Cerebellar cortex (tissue), 1 donor: ENCODE results near the gene ACER2.

Experiments
- DNase-seq: peaks from one replicate; pipeline ENCODE4 v3.0.0-alpha.2; 2015; ENCODE audit warnings: low spot score

The ACER2 gene

DNA sequence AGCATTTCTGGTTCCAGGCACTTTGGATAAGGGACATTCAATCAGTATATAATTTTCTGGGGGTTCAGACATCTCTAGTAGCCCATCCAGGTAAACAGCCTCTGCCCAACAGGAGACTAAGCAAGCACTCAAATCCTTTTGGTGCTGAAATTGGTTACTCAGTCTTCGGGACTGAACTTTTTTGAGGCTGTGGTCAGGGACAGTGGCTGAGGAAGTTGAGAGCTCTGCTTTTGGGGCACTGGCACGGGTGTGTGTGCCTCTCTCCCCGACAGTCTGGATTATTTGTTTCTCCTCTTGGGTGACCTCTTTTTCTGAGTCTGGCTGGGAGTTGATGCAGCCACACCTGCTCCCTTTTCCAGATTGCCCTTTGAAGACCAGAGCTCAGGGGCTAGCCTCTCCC lies 47.6 kb downstream of the ACER2 start:
- peak; percentile 20 for DNase-seq

DNA sequence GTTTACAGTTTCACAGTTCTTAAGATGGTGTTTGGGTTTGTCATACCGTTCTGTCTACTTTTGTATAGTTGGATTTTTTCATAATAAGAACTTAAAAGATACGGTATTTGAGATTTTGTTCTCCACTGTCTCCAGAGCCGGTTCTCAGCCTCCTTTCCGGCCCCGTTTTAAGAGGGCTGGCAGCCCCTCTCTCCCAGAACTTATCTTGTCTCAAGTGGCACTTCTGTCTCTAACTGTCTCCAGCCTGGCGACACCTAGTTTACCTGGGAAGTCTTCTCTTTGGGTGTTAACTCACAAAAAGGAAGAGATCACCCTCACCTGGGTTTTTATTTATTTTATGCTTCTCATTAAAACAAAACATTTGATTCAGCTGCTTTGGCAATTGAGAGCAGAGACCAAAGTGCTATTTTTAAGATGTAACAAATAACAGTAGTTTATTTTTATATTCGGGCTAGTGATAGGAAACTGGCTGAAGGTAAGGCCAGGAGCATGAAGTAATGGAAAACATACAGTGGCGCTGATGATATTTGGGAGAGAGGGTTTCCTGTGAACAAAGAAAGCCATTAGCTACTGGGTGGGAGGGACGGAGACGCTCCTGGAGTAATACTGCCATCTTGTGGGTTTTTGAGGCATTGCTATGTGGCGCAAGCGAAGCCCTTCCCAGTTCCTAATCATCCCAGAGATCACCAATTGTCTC lies 48.3 kb downstream of the ACER2 start:
- peak; percentile 89 for DNase-seq

DNA sequence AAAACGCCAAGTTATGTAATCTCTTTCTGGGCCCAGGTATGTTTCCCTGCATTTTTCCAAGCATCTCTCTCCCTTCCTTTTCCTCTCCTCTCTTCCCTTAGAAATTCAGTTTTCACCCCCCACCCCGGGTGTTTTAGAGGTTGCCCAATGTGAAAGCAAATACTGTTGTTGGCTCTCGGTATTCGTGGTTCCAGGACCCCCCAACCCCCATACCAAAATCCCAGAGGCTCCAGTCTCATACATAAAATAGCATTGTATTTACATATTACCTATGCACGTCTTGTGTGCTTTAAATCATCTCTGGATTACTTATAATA lies 48.8 kb downstream of the ACER2 start:
- DNase-seq: no peak

DNA sequence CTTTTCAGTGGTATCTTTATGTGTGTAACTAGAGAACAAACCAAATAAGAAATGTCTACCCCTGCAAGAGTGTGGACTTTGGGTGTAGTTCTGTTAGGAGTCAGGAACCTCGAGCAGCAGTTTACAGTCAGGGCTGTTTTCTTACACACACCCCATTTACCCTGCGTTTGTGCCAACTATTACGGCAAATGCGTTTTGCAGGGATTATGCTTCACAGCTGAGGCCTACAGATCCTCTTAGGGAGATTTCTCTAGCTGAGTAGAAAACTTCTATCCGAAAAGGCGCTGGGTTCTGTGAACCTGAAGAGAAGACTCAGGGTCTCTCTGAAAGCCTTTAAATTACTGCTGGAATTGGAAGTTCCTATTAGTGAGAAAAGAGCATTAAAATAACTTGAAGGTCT lies 51.4 kb downstream of the ACER2 start:
- DNase-seq: no peak

DNA sequence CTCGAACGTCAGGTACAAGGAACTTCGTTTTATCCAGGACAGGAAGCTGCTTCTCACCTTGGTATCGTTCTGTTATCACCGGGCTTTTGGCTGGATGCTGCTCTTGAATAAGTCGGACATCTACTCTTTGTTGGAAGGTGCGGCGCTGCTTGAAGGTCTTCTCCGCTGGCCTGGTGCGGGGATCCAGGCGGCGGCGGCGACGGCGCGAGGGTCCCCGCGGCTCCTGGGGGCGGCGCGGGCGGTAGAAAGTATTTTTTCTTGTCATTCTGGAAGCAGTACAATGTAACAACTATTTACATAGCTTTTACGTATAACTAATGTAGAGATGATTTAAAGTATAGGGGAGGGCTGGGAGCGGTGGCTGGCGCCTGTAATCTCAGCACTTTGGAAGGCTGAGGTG lies 52.3 kb downstream of the ACER2 start:
- no peak for DNase-seq

DNA sequence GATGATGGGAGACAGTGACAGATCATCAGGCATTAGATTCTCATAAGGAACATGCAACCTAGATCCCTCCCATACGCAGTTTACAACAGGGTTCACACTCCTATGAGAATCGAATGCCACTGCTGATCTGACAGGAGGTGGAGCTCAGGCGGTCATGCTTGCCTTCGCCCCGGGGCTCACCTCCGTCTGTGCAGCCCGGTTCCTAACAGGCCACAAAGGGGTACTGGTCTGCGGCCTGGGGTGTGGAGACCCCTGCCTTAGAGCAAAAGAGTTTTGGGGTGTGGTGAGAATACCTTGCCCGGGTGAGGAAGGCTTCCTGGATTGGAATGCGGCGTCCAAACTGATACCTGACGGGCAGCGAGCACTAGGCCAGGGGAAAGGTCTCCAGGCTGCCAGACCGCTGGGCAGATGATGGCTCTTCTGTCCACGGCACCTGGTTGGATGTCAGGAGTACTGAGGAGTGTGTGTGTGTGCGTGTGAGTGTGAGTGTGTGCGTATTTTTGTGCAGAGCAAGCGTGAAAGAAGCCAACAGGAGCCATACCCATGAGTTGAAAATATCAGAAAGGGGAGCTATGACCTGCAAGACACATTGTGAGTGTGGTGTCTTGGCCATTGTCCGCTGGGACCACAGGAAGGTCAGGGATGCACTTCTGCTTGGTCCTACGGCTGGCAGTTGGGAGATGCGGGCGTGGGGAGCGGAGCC lies 55.4 kb downstream of the ACER2 start:
- DNase-seq: no peak

DNA sequence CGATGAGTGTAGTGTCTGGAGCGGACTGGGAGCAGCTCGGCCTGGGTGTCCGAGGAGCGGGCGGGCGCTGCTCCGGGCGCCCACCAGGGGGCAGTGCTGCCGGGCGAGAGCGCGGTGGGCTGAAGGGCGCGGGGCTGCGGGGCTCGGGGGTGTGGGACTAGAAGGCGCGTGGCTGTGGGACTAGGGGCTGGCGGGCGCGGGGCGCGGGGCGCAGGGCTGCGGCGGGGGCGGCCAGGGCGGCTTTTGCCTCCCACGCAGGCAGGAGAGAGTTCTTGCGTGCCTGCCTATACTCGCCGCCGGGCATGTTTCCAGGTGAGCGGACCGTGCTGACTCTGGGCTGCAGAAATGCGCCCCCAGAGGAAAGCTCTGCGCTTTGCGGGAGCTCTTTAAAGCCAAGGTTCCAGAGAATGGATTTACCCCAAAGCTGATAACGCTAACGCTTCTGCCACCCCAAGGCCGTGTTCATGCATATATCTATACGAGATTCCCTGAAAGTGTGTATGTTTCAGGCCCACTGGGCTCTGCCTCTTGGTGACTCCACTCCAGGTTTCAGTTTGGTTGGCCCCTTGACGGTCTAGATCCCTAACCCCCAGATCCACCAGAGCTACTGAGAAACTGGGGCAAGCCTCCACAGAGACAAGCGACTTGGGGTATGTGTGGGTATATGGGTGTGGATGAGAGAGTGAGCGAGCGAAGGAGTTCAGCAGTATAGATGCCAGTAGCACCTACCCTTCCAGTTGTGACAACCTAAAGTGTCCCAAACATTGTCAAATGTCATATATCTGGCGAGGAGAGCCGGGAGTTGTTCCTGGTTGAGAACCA lies 56.2 kb downstream of the ACER2 start:
- peak; percentile 77 for DNase-seq

DNA sequence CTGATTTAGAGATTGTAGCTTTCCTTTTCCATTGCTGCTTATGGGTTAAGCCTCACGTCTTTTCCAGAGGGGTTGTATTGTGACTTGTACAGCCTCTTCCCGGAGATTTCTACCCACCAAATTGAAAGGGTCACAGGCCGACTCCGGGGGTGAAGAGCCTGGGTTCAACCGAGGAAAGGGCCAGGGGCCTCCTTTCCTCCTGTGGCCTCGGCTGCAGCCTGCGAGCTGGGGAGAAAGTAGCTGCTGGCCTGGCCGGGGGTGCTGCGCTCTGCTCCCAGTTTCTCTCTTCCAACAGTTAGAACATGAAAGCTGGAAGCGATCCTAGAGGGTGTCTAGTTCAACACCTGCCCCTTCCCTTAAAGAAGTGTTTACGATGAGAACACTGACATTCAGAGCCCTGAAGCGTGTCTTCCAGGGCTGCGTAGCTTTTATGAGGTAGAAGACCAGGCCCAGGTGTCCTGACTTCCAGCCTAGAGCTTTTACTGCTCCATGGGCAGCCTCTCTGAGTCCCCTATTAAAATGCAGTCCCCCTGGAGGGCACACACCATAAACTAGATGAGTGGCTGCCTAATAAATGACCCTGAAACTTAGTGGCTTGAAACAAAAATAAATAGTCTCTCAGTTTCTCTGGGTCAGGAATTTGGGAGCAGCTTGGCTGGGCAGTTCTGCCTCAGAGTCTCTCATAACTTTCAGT lies 56.9 kb downstream of the ACER2 start:
- DNase-seq: no peak

DNA sequence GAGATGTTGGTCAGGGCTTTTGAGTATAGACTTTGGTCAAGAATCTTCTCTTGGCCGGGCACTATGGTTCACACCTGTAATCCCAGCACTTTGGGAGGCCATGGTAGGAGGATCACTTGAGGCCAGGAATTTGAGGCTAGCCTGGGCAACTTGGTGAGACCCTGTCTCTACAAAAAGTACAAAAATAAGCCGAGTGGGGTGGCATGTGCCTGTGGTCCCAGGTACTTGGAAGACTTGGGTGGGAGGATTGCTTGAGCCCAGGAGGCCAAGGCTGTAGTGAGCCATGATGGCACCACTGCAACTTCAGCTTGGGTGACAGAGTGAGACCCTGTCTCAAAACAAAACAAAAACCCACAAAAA lies 57.5 kb downstream of the ACER2 start:
- DNase-seq: no peak

DNA sequence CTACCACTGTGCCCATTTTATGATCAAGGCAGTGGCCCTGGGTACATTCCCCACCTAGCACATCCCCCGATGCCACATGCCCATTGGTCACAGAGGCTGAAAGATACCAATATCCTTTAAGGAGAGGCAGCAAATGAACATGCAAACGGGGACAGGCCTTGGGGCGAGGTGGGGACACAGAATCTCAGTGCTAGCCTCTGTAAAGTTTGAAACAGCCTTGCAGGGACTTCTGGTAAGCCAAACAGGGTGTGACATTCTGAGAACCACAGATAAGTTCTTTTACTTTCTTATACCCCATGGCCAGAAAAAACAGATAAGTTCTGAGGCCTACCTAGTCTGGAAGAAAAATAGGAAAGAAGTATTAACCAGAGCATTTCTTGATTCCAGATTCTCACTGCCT lies 60.5 kb downstream of the ACER2 start:
- DNase-seq: no peak

DNA sequence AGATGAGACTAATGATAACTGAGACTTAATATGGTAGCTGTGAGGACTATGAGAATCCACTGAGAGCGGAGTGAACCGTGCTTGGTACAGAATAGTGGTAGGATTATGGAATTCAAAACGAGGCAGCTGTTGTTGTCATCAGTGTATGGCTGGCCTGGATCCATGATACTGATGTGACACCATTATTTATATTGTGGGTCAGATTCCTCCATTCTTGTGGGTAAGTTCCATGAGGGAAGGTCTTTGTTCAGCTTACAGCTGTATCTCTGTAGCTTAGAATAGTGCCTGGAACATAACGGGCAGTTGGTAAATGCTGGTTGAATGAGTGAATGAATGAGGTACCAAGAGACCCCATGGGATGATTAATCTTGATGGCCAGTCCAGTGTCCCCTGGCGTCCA lies 61.8 kb downstream of the ACER2 start:
- no peak for DNase-seq

DNA sequence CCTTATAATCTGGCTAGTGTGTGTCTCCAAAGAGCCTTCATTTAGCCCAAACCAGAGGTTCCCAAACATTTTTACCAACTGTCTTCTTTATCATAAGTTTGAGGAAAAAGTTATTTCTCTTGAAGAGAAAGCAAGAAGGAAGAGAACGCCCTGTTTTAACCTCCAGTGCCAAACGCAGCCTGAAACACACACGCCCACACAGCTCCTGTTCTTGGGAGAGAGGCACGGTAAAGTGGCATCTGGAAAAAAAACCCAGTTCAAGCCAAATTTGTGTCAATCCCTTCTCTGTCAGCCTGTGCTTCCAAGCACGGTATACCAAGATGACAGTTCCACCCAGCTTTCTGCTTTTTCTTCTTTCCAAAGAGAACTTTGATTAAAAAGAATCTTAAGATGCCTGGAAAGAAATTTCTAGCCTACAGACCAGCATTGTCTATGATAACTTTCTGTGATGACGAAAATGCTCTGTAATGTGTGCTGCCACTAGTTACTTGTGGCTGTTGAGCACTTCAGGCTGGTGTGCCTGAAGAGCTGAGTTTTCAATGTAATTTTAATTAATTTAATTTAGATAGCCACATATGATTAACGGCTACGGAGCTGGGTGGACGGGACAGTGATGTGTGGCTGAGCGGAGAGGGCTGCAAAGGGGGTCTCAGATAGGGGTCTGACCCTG lies 62.3 kb downstream of the ACER2 start:
- DNase-seq: no peak

DNA sequence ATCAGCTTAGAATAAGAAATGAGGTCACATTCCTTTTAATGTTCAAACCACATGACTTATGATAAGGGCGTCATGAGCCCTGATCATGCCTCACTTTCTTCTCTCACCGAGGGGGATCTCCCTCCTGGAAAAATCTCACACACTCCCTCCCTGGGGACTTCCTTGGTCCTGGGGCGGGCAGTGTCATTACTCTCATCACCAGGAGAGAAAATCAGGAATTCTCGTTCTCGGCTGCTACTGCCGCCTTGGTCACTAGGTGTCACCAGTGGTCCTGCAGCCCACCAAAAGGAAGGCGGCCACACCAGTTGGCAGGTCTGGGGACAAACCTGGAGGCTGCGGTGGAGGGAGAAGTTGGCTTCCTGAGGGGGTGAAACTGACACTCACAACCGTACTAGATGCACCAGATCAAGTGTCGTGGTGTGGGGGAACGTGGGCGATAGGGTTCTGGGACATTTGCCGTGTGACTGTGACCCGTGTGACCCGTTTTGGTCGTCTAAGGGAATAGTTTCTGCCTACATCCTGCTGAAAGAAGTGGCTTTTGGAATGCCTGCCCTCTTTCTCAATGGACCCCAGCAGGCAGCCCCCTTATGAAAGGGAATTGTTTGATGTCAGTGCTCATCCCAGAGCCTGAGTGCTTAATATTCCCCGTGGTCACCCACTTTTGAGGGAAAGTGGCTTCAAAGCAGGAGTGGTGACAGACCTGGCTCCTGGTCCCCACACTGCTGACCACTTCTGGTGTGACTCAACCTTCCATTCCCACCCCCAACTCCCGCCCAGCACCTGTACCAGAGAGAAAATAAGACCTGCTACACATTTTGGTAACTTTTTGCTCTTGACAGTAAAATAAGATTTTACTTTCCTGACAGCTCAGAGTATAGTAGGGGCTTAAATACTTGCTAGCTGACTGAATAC lies 63.2 kb downstream of the ACER2 start:
- peak; percentile 67 for DNase-seq

DNA sequence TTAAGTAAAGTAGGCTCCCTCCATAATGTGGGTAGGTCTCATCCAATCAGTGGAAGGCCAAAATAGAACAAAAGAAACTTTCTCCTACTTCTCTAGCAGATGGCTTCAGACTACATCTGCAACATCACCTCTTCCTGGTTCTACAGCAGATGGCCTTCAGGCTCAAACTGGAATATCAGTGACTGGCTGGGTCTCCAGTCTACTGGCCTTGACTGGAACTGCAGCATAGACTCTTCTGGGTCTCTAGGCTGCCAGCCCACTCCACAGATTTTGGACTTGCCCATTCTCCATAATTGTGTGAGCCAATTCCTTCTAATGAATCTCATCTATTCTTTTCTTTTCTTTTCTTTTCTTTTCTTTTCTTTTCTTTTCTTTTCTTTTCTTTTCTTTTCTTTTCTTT lies 64.8 kb downstream of the ACER2 start:
- no peak for DNase-seq

DNA sequence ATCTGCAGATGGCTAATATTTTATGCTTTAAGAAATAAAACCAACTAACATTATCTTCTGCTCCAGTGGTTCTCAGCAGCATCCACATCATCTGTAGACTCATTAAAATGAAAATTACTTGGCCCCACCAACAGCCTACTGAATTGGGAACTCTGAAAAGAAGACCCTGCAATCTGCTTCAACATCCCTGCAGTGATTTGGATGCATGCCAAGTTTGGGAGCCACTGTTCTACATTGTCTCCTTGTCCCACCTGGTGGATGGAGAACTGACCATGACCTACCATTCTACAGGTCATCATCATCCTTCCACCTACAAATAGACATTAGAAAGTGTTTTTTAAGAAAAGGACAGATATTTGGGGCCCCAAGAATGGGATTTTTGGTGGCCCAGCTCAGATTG lies 71.1 kb downstream of the ACER2 start:
- no peak for DNase-seq

DNA sequence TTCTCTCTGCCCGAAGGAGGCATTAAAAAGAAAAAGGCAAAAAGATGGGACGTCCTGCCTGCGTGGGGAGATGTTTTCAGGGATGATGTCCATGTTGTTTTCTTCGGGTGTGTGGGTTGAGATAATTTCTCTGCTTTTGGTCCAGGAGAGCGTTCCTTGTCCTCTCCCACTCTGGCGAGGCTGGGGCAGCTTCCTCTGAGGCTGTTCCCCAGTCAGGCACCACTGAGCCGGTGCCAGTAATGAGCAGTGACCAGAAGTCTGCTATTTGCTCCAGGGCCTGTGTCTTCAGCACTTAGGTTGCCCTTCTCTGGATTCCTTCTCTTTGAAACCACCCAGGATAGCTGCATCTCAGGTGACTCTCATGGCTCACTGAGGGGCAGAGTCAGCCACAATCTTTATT lies 71.5 kb downstream of the ACER2 start:
- no peak for DNase-seq

DNA sequence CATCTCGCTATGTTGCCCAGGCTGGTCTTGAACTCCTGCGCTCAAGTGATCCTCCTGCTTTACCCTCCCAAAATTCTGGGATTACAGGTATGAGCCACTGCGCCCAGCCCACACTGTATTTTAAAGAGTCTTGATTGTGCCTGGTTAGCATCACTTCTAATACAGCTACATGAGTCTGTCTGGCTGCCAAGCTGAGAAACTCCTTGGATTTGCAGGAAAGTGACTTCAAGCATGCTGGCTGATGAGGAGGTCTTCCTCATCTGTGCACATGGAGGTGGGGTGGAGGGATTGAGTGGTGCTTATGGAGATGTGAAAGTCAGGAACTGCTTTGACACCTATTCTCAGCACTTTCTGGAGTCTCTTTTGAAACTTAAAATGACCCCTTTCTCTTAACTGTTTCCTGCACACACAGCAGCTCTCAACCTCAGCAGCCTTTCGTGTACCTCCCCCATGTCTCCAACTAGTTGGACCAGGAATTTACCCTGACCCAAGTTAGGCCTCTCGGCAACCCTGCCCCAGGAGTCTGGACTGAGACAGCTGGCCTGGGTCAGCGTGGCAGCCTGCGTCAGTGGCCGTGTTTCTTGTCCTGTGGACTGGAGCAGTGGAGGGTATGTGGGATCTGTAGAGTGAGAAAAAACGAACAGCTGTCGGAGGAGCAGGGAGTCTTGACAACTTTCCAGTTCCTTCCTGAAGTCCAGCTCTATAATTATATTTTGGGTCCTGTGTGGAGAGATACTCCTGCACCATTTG lies 72.5 kb downstream of the ACER2 start:
- no peak for DNase-seq

DNA sequence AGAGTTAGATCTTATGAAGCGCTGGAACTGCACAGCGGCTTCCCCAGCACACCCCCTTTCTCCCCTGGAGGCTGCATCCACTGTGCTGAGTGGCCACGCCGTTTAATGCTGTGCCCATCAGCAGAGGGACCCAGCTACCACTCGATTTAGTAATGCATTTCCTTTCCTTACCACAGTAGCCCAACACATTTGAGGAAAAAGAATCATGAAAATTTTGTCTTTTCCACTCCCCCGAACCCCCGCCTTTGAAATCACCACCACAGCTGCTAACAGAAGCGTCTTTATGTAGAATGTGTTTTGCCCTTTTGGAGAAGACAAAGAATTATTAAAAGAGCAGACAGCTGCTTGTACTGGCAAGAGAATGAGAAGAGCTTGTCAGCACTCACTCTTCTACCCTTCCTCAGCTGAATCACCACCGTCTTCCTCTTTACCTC lies 73.2 kb downstream of the ACER2 start:
- no peak for DNase-seq

DNA sequence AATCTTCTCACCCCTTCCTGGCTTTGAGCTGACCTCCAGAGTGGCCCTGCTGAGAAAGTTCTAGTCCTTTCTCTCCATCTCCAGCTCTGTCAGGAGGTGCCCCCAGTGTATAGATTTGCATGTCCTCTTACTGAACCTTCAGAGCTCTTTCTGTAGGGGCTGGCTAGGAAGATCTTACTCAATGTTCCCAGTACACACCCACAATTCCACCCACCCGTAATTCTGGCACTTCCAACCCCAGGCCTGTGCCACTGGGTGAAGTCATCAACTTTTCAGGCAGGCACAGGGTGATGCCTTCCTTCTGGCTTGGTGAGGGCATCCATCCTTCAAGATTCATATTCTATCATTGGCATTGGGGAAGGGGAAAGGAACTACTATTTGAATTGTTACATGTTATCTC lies 75.9 kb downstream of the ACER2 start:
- DNase-seq: no peak

DNA sequence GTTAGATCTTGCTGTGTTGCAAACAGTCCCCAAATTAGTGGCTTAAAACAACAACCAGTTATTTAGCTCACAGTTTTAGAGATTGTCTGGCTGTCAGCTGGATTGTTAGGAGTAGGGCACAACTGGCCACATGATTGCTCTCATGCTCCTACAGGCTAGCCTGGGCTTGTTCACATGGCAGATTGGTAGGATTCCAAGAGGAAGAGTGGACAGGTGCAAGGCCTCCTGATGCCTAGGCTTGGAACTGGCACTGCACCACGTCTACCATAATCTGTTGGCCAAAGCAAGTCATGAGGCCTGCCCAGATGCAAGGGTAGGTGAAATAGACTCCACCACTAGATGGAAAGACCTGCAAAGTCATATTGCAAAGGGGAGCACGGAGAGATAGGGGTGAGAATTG lies 76.4 kb downstream of the ACER2 start:
- DNase-seq: no peak
